ENCODE data around the gene AFG3L2.

AFG3L2 gene

DNA sequence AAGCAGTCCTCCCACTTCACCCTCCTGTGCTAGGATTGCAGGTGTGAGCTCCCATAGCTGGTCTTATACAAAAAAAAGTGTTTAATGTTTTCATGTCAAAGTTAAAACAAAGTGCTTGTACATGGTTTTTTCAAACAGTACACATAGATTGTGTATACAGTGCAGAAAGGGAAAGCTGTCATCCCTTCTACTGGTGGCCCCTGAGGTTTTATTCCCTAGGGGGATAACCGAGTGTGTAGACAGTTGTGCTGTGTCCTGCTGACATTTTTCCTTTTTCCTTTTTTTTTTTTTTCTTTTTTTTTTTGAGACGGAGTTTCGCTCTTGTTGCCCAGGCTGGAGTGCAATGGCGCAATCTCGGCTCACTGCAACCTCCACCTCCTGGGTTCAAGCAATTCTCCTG, 58.2 kb downstream of the AFG3L2 start:
- no peak for DNase-seq

DNA sequence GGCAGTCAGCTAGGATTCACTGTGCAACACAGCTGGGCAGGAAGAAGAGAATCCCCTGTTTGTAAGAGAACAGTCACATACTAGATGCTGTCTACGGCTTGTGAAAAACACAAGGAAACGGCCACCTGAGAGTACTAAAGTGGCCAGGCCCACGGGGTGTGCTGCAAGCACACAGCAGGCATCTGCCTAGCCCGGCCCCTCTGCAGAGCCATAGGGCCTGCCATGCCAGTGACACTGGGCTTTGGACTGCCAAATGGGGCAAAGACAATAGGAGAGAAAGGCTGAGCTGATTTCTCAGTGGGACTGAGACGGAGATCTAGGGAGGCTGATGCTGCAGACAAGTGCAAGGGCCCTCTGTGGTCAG, 58.7 kb downstream of the AFG3L2 start:
- DNase-seq, result no peak

DNA sequence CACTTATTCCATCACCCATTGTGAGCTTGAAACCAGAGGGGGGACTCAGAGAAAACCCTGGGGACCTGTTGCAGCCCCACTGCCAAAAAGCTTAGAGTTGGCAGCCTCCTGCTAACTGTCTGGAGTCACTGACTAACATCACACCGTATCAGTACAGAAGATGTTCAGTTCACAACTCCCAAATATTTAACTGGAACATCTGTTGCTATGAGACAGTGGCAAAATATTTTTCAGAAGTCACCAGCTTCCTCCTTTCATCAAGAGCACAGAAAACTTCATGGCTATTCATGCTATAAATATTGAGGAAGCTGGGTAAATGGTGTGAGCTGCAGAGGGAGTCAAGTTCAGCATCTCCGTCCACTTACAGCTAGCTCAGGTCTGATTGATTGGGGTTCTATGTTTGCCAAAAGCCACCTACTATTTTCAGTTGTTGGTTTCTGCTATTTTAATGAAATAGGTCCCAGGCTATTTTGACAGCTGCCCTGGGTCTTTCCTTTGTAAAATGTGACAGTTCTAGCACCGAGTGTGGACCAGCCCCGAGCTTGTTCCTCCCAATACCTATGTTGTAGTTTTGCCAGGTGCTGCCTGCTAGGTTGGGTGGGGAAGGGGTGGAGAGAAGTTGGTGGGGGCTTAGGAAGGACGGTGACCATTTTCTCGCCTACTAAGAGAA, 59.2 kb downstream of the AFG3L2 start:
- no peak for DNase-seq

DNA sequence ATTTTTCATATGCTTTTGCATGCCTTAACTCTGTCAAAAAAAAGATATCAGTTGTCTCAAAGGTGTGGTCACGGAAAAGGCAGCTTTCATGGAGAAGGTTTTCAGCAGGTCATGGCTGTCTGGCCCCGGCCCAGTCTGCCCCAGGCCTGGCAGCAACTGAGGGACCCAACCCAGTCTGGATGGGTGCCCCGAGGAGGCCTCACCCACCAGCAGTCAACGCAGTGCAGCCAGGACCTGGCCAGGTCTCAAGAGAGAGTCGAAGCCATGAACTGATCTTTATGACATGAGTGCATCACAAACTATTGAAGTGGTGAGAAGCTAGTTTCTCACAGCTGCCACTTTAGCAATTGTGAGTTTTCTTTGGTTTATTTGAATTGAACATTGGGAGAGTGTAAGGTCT, 61.1 kb downstream of the AFG3L2 start:
- no peak for DNase-seq

DNA sequence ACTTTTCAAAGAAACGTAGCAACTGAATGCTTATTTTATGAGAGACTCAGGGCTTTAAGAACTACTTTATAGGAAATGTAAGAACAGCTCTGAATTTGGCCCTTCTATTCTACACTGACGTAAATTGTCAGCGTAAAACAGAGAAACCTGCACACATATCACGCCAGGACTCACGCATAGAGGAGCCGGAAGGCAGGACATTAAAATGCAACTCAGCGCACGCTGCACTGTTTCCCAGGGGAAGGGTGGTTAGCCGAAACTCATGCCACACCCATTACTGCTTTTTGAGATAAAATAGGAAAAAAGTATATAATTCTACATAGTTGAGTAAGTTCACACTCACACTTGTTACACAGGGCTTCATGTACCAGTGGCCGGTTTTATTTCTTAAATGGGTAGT, 61.5 kb downstream of the AFG3L2 start:
- no peak for DNase-seq

DNA sequence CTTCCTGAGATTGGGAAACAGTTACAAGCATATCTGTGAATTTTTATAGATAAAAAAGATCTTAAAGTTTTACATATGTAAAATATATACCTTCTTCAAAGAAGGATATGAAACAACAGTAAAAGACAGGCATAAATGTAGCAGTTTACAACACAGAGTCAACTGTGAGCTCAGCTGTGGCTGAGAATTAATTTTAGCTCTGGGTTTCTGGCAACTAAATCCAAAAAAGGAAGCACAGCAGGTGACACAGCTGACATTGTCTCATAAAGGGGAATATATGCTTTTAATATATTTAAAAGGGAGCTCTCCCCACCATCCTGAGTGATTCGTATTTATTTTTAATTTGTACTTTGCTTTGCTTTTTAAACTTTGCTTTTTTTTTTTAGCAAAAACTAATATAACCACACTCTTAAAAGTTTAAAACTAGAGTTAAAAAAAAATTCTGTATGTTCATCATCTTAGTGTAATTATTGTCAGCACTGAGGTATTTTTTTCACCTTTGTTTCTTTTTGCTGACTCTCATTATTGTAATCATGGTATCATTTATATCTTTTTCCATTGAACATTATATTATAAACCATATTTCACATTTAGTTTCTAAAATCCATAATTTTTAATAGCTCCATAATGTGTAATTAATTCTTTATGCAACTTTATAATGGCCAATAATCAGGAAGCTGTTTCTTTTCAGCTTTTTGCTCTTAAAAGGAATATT, 62.3 kb downstream of the AFG3L2 start:
- no peak for DNase-seq

DNA sequence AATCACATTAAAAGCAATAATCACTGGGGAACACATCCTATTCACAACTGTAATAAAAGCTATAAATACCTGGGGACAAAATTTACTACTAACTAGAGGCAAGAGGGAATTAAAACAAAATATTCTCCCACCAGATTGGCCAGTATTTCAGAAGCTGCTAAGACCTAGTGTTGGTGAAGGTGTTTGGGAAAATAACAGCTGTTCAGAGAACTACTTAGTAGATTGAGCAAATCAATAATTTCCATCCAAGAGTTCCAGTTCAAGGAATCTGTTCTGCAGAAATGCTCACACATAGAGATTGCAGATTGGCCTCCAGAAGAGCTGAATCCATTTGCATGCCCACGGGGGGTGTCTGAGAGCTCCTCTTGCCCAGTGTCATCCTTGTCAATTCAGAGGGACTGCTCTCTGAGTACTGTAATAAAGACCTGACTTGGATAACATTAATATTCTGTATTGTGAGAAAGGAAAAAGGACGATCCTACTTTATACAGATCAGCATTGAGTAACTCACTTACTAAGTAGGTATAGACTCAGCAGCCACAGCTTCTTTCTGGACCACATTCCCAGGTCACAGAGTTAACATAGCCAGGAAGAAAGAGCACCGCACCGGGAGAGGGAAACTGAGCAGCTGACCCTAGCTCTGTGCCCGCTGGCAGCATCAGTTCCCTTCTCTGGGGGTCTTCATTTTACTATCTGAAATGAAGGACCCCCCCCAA, 63.3 kb downstream of the AFG3L2 start:
- no peak for DNase-seq

DNA sequence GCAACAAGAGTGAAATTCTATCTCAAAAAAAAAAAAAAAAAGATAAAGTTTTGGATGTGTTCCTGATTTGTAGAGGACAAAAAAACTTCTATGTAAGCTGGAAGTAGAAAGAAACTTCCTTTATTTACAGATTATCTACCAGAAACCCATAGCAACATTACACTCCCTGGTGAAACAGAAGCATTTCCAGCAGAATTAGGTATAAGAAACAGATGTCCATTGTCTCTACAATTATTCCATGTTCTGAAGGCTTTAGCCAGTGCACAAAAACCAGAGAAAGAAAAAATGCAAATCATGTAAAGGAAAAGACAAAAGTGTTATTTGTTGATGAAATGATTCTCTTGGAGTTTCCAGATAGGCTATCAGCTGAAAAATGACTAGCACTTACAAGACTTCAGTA, 64.1 kb downstream of the AFG3L2 start:
- DNase-seq, result no peak

DNA sequence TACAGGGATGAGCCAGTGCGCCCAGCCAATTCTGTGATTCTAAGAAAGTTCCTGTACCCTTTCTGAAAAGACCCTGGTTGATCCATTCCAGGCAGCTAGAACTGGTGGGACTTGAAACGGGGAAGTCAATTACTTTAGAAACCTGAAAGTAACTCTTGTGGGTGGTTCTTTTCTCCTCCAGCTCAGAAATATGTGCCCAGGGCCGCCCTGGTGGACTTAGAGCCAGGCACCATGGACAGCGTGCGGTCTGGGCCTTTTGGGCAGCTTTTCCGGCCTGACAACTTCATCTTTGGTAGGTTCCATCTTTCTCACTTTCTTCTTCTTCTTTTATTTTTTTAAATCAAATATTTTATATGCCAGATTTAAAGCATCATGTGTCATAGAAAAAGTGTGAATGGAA, 66.3 kb downstream of the AFG3L2 start:
- no peak for DNase-seq

DNA sequence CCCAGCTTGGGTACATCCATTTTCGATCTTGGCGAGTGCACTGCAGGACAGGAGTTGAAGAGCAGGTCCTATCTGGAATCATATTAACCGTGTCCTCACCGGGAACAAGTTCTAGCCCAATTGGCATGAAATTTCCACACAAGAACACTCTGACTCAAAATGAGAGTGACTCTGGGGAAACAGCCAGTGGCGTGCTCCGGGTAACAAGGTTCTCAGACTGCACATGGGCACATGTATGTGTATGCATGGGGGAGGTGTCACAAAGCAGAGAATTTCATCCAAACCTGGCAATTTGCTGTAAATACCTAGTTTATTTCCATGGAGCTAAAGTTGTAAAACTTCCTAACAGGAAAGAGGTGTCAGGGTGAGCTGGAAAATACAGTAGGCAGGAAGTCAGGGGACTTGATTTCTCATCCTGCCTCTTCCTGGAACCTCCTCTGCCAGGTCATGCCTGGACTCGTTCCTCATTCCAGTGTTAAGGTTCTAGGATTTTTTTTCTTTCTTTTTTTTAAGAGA, 67.3 kb downstream of the AFG3L2 start:
- DNase-seq, result no peak

DNA sequence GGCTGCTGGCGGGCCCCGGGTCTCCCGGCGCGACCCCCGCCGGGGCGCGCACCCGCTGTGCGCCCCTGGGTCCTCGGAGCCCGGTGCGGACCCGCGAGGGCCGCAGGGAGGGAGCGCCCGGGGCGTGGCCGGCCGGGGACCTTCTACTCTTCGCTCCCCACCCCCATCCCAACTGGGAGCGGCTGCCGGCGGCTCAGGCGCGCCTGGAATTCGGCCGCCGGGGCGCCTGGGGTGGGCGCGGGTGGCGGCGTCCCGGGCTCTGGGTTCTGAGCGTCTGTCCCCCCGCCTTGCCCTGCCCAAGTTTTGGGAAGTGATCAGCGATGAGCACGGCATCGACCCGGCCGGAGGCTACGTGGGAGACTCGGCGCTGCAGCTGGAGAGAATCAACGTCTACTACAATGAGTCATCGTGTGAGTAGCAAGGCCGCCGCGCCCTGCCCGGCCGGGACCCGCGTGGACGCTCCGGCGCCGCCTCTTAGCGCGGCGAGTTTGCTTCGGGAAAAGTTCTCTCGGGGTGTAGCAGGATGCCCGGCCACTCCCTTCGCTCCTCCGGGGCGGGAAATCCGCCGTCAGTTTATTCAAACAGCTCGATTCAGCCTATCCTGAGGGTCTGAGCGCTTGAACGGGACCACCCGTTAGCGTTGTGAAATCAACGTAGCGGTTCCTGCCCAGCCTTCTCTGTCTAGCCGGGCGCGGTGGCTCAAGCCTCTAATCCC, 68.5 kb downstream of the AFG3L2 start:
- peak; percentile 22 for DNase-seq

DNA sequence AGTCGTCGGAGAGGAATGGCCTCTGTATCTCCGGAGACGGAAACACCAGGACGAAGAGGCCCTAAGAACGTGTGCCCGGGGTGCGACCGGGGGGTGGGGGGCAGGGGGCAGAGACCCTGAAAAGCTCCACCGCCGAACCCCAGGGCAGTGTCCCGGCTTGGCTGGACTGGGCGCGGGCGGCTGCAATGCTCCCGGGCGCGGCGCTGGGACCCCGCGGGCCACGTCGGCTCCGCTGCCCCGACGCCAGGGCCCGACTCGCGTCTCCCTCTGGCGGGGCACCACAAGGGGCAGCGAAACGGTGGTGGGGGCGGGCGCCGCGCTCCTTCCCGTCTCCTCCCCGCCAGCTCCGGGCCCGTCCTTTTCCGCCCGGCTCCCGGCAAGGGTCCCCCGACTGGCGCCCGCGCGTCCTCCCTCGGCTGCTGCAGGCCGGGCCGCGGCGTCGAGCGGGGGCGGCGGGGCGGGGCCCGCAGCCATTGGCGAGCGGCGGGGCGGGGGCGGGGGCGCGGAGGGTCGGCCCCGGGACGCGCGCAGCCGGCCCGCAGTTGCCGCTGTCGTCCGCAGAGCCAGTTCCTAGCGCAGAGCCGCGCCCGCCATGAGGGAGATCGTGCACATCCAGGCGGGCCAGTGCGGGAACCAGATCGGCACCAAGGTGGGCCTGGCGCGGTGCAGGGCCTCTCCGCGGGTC, 69.2 kb downstream of the AFG3L2 start, which contains the start of gene TUBB6:
TUBB6 (plus strand) TSS at position 541 of the 685 bp plus-strand sequence; CDS start at position 593, 52 bp downstream.
- no peak for DNase-seq

DNA sequence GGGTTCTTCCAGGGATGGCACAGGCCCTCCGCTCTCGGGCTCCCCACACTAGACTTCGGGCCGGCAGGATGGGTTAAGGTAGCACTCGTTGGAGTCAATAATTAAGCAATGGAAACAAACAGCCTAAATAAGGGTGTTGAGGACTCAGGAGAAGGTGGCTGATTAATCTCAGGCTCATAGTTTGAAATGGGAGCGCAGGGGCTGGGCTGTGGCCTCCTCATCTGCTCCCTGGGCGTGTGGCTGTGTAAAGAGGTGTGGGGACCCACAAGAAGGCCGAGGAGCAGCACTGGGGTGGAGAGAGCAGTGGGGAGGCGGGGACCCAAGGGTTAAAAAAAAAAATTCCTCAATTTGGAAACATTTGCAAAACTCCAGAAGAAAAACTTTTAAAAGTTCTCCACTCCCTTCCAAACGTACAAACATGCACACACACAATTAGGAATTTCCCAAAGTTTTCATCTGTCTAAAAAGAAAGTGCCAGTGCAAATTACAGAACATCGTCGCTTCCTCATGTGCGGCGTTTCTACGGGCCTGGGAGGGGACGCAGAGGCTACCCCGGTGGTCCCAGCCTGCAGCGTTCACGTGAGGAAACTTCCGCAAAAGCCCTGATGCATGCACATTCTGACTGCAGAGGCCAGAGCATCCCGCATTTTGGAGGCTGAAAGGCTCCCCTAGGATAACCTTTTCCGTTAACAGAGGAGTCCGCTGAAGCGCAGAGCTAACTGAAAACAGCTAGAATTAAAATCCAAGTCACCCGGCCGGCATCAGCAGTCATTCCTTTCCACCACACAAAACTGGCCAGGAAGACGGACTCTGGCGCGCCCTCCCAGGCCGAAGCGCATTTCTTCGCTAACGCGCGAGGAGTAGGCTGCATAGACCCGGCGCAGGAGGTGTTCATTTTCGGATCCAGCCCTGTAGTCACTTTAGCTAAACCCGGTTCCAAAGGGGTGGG, 70.0 kb downstream of the AFG3L2 start:
- DNase-seq, result no peak

DNA sequence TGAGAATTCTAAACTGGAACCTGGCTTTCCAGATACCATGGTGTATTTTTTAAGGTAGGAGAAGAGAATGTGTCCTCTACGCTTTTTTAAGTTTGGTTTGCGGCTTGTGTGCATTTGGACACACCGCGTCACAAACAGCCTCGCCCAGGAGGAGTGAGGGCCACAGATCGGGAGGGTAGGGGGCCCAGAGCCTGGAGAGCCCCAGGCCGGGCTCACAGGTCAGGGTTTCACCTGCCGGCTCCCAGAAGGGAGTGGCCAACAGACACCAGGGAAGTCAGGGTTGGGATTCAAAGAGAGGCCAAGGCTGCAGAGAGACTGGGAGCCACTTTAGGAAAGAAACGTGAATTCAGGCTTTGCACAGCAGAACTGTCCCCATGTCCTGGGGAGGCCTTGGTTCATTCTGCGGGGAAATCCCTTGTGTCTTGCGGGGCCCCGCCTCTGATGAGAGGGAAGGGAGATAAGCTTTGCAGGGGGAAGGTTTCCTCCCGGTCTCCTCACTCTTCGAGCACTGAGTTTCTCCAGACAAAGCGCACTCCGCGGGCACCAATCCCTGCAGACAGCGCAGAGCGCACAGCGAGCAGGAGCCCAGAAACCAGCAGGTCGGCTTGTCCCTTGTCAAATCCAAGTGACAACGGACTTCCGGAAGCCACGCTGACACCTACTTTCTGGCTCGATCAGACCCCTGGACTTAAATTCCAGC, 70.9 kb downstream of the AFG3L2 start:
- DNase-seq, result no peak

DNA sequence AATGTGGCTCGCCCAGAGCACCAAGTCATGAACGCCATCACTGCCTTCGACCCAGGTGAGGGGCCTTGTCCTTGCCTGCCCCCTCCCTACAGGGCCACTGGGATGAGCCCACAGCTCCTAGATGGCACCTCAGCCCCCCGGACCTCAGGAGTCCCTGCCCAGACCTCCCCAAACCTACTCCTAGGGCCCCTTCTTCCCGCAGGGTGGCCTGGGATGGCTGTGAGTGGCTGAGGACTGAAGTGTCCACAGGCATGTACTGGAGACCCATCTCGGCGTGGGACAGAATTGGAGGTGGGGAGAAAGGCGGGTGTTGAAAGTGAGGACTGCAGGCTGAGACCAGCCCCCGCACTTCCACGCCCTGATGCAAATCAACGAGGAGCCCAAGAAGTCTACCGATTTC, 71.8 kb downstream of the AFG3L2 start:
- DNase-seq, result no peak

DNA sequence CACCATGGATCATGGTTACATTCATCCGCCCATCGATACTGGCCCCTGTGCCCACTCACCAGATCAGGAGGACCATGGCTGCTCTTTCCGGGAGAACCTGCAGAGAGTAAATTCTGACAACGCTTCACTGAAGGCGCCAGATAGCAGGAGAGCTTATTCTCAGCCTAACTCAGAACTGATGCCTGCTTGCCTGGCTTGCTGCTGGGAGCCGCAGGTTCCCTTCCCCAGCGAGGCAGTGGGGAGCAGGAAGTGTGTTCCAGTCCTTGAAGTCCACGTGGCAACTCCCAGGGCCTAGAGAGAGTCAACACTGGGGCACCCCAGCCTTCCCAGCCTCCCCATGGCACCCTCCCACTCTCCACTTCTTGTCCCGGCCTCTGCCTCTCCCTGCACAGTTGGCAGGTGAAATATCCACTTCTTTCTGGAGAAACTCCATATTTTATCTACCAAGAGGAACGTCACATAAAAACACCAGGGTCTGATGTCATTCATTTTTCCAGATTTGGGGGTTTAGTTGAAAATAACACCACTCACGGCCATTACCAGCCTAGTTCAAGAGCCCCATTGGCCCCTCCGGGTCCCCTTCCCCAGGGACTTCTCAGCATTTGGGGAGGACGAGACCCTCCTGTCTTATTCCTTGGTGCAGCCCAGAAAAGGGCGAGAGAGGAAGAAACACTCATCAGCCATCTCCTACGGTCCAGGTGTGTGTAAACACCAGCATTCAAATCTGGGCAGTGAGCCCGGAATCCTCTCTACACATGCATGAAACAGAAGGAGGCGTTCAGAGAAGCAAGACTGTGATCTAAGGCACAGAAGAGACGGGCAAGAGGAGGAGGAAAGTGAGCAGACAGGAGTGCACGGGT, 72.4 kb downstream of the AFG3L2 start:
- peak; percentile 69 for DNase-seq

DNA sequence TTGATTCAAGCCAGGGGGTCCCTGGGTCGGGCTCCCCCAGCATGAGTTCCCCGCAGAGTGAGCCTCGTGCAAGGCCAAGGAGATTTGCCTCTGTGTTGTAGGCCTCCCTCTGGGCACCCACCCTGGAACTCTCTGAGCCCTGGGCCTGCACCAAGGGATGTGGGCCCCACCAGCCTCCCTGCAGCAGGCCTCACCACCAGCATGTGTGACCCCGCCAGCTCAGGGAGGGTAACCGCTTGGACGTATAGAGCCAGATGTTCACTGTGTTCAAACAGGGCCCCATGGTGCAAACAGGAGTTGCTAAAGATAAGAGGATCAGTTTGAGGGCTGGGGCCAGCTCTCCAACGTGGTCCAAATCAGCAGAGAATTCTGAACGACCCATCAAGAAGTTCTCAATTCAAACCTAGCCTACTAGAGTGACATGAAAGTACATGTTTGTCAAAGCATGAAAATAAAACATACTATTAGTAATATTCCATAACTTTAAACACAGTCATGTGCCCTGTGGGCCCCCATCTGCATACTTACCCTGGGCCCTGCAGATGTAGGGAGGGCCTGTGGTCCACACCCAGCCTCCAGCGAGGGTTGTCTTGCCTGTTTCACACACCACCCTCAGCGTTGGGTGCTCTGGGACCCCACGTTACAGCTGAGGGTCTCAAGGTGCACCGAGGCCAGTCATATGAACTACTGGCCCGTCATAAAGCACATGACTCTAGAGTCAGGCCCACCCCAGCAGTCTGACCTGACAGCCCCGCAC, 74.5 kb downstream of the AFG3L2 start:
- no peak for DNase-seq

DNA sequence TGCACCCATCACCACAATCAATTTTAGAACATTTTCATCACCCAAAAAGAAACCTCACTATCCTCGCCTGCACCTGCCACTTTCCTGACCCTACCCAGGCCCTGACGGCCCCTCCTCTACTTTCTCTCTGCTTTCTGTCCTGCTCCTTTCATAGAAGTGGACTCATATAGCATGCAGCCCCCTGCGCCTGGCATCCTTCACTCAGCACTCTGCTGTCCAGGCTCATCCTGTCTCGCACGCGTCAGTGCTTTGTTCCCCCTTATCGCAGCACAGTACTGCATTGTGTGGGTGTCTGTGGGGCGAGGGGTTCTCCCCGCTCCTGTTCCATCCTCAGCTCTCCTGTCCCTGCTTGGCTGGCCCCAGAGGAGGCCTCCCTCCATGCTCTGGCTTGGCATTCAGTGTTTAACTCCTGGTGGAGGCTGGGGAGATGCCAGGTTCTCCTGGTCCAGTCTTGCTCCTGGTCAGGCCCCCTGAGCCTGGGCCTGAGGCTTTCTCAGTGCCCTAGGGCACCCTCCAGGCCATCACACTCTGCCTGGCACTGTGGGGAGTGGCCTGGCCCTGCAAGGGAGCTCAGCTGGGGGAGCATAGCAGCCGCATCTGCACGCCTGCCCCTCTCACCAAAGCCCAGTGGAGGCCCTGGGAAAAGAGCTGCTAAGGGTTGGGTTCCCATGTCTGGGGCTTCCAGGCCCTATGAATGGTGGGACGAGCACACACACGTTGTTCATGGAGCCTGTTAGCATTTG, 75.6 kb downstream of the AFG3L2 start:
- no peak for DNase-seq
